HCT116 (cell line): Measurements from ENCODE around the gene ANXA6.

Experiments used
- ATF3 ChIP-seq: IDR thresholded peaks from 2 replicates; pipeline ENCODE4 v1.6.1; 2012
- CEBPB ChIP-seq: IDR thresholded peaks from 2 replicates; pipeline ENCODE4 v1.6.1; 2012; ENCODE audit warnings: low read depth
- CTCF ChIP-seq, 3 experiments: fragments of 200-600 bp in 1 of 3; sonication (generic) in 1 of 3; IDR thresholded peaks in 2 of 3; conservative IDR thresholded peaks in 1 of 3; 2 replicates each; pipeline ENCODE4 v1.5.1; 2012 to 2017; ENCODE audit warnings: low read depth in 2 of 3, low read length in 2 of 3, antibody characterized with exemption in 1 of 3, borderline replicate concordance in 1 of 3, control low read depth in 1 of 3, mild to moderate bottlenecking in 1 of 3, mixed read lengths in 1 of 3, mixed run types in 1 of 3, moderate library complexity in 1 of 3; ENCODE audit not compliant: insufficient read depth in 1 of 3
- EZH2 ChIP-seq: fragments of 200-600 bp; sonication (generic); IDR thresholded peaks from 2 replicates; pipeline ENCODE4 v1.6.1; 2017; ENCODE audit warnings: antibody characterized with exemption, mixed run types
- FOSL1 ChIP-seq: IDR thresholded peaks from 2 replicates; pipeline ENCODE4 v1.6.1; 2012; ENCODE audit warnings: low read depth
- JUND ChIP-seq: IDR thresholded peaks from 2 replicates; pipeline ENCODE4 v1.6.1; 2012
- MAX ChIP-seq: IDR thresholded peaks from 2 replicates; pipeline ENCODE4 v1.6.1; 2012
- POLR2A ChIP-seq: IDR thresholded peaks from 2 replicates; pipeline ENCODE4 v1.7.0; 2011; ENCODE audit warnings: borderline replicate concordance; ENCODE audit not compliant: insufficient read depth, insufficient read length; ENCODE audit errors: extremely low read depth
- POLR2AphosphoS5 ChIP-seq: IDR thresholded peaks from 2 replicates; pipeline ENCODE4 v1.6.1; 2011; ENCODE audit warnings: mild to moderate bottlenecking, low read depth, low read length, moderate library complexity
- RAD21 ChIP-seq: IDR thresholded peaks from 2 replicates; pipeline ENCODE4 v1.6.1; 2012; ENCODE audit warnings: low read depth, mild to moderate bottlenecking
- REST ChIP-seq: IDR thresholded peaks from 2 replicates; pipeline ENCODE4 v1.6.1; 2012; ENCODE audit warnings: low read depth
- SP1 ChIP-seq: IDR thresholded peaks from 2 replicates; pipeline ENCODE4 v1.6.1; 2012; ENCODE audit warnings: low read depth
- YY1 ChIP-seq: IDR thresholded peaks from 2 replicates; pipeline ENCODE4 v1.6.1; 2011; ENCODE audit warnings: low read length, low read depth, moderate library complexity, mild to moderate bottlenecking; ENCODE audit not compliant: insufficient replicate concordance; ENCODE audit errors: extremely low read depth
- ZNF274 ChIP-seq: fragments of 200-500 bp; sonication (Bioruptor generic); IDR thresholded peaks from 2 replicates; pipeline ENCODE4 v1.6.1; 2014; ENCODE audit warnings: mild to moderate bottlenecking, low read depth, low read length, inconsistent platforms

GRCh38 chr5:151139646-151140045, 17.9 kb downstream of the ANXA6 start:
- TF ChIP-seq RAD21 (no peak), CTCF (IDR thresholded peaks at IDR 0.05 in 2 of 3, conservative IDR thresholded peaks at IDR 0.05 in 1 of 3; ENCODE audit: borderline replicate concordance in 1 of 3, insufficient read depth in 1 of 3, low read depth in 2 of 3, low read length in 2 of 3) (no peak), YY1 (no peak), POLR2A (no peak), POLR2AphosphoS5 (no peak), ZNF274 (no peak), REST (no peak), JUND (no peak), EZH2 (no peak), CEBPB (no peak), MAX (no peak), FOSL1 (no peak), ATF3 (no peak), SP1 (no peak)
